GM18861 (cell line): ENCODE data around the gene KANTR.
"Not testable (repeated sequence)": the region's sequence is repeated elsewhere in the genome, so short reads cannot be mapped to it uniquely, and the experiment has no call there.

Experiments
- ATAC-seq: cut with Tn5 transposase; IDR thresholded peaks from one replicate; pipeline ENCODE4 v1.9.1; 2021; ENCODE audit not compliant: unreplicated experiment

KANTR gene

DNA sequence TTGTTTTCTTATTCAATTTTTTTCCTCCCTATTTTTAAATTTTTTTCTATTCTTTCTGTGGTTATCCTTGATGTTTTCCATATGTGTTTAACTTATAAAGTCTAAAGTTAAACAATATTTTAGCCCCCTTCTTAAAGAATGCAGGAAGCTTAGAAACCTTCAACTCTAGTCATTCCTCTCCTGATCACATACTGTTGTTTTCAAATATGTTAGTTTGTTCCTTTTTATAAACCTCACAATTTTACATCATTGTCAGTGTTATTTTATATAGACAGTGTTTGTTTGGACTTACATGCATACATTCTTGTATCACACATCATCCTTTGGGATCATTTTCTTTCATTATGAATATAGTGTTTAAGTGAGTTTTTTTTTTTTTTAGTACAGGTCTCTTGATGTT lies 31.6 kb downstream of the KANTR start:
- no peak for ATAC-seq

DNA sequence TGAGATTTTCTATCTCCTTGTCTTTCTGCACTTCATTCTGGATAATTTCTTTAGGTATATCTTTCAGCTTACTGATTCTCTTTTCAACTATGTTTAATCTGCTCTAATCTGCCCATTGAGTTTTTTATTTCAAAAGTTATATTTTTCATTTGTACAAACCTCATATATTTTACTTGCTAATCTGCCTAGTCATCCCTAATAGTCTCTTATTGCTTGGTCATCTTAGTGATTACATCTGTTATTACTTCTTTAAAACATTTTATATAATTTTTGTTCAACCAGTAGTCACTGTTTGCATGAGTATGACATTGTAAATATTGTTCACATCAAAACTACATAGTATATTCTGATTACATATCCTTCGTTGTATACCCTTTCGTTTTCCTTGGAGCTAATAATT lies 32.4 kb downstream of the KANTR start:
- no peak for ATAC-seq

DNA sequence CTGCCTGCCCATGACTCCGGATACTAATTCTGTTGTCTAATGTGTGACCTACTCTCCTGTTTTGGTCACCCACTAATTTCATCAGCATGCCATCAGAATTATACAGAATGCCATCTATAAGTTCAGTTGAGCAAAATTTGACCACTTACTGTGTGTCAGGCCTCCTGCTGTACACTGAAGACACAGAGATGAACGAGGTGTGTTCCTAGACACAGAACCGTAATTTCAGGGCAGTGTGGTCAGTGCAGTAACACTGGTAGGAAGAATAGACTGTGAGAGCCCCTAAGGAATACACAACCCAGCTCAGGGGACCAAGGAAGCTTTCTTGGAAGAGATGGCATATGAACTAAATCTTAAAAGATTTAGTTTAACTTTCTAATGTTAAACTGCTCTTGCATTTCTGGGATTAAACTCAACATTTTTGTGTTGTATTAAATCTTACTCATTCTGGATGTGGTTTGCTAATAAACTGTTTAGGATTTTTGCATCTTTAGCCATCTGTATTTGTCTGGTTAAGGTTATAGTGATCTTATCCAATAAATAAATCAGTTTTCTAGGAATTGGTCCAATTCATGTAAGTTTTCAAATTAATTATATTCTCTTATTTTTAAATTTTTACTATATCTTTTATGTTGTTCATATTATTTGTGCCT lies 34.3 kb downstream of the KANTR start:
- no peak for ATAC-seq

DNA sequence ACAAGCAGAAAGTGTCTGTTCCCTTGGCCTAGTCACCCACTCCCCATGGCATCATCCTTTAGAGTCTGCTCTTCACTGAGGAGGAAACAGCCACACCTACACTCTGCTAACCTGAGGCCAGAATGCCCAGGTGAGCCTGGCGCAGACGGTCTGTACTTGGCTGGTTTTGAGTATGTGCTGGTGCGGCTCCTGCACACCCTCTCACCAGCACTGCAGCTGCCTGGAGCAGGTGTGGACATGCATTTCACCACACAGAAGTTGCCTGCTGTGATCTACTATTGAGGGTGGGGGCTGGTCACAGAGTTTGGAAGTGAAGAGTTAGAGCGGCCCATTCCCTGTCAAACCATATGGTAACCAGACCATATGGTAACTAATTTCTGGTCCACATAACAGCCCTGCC lies 39.5 kb downstream of the KANTR start:
- ATAC-seq = no peak

DNA sequence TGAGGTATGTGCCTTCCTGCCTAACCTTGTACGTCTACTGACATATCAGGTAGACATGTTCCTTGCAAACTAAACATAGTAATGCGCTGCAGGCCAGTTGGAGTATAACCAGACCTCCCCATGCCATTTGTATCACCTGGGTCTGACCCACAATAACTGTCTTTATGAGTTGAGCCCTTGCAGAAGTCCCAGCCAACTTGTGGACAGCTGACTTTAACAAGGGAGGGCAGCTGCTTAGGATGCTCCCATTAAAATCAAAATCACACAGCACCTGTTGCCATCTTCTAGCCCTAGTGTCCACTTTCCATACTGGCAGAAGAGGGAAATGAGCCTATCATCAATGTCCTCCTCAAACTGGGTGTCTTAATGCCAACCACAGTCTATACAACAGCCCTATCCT lies 41.6 kb downstream of the KANTR start:
- ATAC-seq = no peak

DNA sequence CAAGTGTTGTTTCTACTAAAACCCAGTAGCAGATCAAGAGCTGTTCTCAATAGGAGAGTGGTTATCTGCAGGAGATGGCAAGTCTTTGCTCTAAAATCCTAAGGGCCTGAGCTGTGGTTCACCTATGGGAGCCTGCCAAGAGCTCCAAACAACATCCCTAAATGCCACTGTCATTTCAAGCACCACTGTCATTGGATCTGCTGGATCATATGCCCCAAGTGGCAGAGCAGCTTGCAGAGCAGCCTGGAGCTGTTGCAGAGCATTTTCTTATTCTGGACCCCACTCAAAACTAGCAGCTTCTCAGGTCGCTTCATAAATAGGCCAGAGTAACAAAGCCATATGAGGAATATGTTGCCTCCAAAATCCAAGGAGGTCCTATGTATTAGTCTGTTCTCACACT lies 59.6 kb downstream of the KANTR start:
- no peak for ATAC-seq

DNA sequence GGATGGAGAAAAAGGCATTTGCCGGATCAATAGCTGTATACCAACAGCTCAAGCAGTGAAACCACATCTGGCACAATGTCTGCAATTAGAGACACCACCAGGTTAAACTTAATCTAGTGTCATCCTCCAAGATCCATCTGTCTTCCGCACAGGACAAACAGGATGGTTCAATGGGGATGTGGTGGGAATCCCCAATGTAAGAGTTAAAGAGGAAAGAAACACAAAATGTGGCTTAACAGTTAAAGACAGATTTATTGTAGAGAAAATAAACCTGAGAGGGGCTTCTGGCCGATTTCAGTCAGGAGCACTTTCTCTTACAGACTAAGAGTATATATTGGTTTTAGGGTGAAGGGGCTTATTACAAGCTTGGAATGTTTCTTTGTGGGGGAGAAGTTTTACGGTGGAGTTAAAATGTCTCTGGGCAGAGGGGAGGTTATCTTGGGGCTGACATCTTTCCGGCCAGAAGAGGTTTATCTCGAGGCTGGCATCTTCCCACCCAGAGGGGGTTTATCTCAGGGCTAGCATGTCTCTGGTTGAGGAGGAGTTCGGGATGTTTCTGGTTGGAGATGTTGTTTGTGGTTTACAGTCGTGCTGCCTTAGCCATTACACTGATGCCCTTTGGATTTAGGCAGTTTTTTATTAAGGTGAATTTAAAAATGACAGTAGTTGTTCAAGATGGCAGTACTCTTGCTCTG lies 61.7 kb downstream of the KANTR start:
- ATAC-seq = no peak

DNA sequence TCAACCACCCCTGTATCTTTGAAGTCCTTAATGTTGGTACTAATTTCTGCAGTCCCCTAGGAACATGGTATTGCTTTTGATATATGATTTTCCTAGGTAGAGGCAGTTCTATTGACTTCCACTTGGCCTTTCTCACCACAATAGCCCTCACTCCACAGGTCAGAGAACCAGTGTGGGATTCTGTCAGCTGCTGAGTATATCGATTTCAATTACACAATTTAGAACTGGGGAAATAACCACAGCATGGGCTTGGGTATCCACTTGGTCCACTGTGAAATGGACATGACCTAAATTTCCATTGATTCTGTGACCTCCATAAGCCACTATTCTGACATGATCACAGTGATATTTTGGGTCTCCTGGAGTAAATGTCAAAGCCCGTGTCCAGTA lies 62.3 kb downstream of the KANTR start:
- ATAC-seq = no peak

DNA sequence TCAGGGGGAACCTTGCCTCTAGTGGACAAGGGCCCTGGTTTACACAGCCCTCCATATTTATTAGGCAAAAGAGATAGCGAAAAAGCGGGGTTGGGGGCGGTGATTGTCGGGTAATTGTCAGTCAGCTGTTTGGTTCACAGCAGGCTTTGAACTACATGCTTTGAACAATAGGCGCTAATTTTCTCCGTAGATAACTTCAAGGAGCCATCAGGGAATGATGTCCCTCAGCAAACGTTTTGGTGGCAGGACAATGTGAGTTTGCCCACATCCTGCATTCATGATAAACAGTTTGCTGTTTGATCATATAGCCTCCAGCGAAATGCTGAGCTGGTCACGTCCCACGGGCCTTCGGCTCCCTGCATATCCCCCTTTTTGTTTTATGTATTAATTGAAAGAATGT lies 65.2 kb downstream of the KANTR start:
- ATAC-seq = no peak

DNA sequence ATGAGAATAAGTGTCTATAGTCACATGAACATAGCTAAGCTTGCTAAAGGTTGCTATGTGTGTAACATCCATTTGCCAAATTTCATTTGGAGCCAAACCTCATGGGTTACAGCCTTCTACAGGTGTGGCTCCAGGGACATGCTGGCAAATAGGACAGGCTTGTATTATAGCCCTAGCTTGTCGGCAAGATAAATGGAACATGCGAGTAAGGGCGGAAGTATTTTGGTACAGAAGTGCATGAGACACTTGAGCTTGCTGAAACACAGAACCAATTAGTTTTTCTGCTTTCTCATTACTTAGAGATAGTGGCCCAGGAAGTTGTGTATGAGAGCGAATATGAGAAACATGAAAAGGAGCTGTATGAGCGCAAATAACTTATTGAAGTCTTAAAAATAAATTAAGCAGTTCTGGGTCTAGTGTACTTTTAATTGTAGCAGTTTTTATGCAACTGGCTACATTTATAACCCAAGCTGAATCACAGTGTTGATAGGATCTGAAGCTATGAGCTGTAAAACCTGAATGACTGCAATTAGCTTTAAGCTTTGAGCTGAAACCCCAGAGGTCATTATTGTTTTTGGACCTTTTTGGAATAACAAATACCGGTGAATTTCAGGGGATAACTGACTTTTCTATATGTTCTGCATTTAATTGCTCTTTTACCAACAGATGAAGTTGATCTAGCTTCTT lies 66.5 kb downstream of the KANTR start:
- no peak for ATAC-seq

DNA sequence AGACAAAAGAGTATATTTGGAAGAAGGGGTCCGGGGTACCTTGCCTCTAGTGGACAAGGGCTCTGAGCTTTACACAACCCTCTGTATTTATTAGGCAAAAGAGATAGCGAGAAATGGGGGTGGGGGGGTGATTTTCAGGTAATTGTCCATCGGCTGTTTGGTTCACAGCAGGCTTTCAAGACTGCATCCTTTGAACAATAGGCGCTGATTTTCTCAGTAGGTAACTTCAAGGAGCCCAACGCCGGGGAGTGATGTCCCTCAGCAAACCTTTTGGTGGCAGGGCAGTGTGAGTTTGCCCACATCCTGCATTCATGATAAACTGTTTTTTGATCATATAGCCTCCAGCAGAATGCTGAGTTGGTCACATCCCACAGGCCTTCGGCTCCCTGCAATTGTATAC lies 69.5 kb downstream of the KANTR start:
- no peak for ATAC-seq

DNA sequence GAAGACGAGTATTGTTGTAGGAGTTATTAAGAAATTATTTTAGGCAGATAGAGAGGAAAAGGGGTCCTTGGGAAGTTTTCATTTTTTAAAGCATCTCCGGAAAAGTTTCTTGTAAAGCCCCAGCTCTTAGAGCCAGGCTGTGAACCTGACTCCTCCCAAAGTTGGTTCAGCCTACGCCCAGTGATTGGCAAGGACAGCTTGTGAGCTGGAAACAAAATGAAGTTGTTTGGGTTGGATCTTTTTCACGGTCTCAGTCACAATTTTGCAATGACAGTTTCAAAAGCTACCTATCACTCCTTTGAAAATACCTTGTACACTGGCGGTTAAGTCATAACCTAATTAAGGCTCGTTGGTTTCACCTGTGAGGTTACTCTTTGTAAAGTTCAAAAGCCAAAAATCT lies 70.6 kb downstream of the KANTR start:
- not testable (repeated sequence) for ATAC-seq

DNA sequence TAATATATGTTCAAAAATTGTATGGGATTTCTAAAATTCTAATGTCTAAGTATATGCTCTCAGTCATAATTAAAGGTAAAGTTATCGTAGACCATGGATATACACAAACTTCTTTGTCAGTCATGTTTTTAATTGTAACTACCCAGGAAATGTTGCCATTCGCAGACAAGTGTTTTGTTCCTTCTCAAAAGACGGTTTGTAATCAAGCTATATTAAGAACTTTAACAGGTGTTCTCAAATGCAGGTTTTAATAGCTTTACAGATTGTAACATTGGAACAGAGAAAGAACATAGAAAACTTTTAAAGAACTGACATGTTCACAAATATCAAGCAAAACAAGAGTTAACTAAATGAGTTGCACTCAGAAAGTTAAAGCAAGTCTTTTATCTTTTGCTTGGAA lies 72.2 kb downstream of the KANTR start:
- ATAC-seq = no peak

DNA sequence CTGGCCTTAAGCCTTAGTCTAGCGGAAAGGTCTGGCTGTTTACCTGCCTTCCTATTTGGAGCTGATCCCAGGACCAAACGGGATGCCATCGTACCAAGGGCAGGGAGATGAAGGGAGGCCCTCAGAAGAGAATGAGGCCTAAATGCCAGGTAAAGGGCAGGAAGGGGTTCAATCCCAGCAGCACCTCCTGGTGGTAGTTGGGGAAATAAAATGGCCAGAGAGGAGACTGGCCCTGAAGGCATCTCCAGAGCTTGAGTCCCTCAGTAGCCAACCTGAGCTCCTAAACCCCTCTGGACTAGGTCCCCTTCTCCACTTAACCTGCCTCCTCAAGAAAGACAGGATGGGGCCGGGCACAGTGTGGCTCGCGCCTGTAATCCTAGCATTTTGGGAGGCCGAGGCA lies 77.4 kb downstream of the KANTR start:
- no peak for ATAC-seq
